K562 (cell line): Measurements from ENCODE around the gene INSR. TPM values are rescaled to one million over a fixed set of nuclear protein-coding genes. Genes with fewer than 3 reads are reported as not detected.

Experiments used
- ARID1B ChIP-seq: fragments of 450-650 bp; IDR thresholded peaks from 2 replicates; pipeline ENCODE4 v1.6.1; 2016; ENCODE audit warnings: antibody characterized with exemption, mild to moderate bottlenecking, inconsistent platforms
- ATF1 ChIP-seq, 2 experiments: fragments of 450-650 bp in 1 of 2; IDR thresholded peaks; 2 replicates each; pipeline ENCODE4 v1.6.1; 2016; ENCODE audit warnings: missing compliant biosample characterization in 1 of 2, missing genetic modification characterization in 1 of 2
- C11orf30 ChIP-seq: fragments of 450-650 bp; IDR thresholded peaks from 2 replicates; pipeline ENCODE4 v1.6.1; 2016; ENCODE audit warnings: low read depth, mild to moderate bottlenecking
- CBX8 ChIP-seq: fragments of 200-600 bp; sonication (generic); IDR thresholded peaks from 2 replicates; pipeline ENCODE4 v1.6.1; 2012; ENCODE audit warnings: borderline replicate concordance, mixed run types, low read depth, mild to moderate bottlenecking, moderate library complexity, mixed read lengths, low read length, control low read depth, inconsistent platforms; ENCODE audit not compliant: poor library complexity, severe bottlenecking; ENCODE audit errors: extremely low read depth
- CCAR2 ChIP-seq: fragments of 200-400 bp; formaldehyde crosslinking; IDR thresholded peaks from 2 replicates; pipeline ENCODE4 v1.6.1; 2017; ENCODE audit warnings: mild to moderate bottlenecking, low read depth, low read length
- CXXC5 ChIP-seq: fragments of 250-450 bp; sonication (Bioruptor Pico); IDR thresholded peaks from 2 replicates; pipeline ENCODE4 v1.8.0; 2022; ENCODE audit warnings: inconsistent platforms, mild to moderate bottlenecking, moderate library complexity
- JUND ChIP-seq, 2 experiments: IDR thresholded peaks; 2 replicates in 1 of 2; 3 replicates in 1 of 2; pipeline ENCODE4 v1.6.1; 2011; ENCODE audit warnings: borderline replicate concordance in 2 of 2, low read depth in 2 of 2, low read length in 2 of 2, improper control_type of control experiment in 1 of 2, missing biosample characterization in 1 of 2, missing genetic modification characterization in 1 of 2, missing genetic modification reagents in 1 of 2
- KDM2B ChIP-seq: fragments of 250-450 bp; sonication (Bioruptor Pico); IDR thresholded peaks from 2 replicates; pipeline ENCODE4 v1.8.0; 2021; ENCODE audit warnings: mild to moderate bottlenecking, moderate library complexity
- KLF13 ChIP-seq: fragments of 450-650 bp; IDR thresholded peaks from 2 replicates; pipeline ENCODE4 v1.6.1; 2016; ENCODE audit warnings: missing genetic modification characterization, low read depth, mild to moderate bottlenecking, missing compliant biosample characterization, moderate library complexity, borderline replicate concordance
- NELFE ChIP-seq: IDR thresholded peaks from 2 replicates; pipeline ENCODE4 v1.6.1; 2011; ENCODE audit warnings: mild to moderate bottlenecking; ENCODE audit not compliant: insufficient read depth, insufficient read length
- SIX5 ChIP-seq, 2 experiments: IDR thresholded peaks; 2 replicates each; pipeline ENCODE4 v1.6.1; 2011; ENCODE audit warnings: low read length in 2 of 2, borderline replicate concordance in 1 of 2, low read depth in 1 of 2, mild to moderate bottlenecking in 1 of 2, moderate library complexity in 1 of 2; ENCODE audit not compliant: insufficient read depth in 1 of 2
- THRAP3 ChIP-seq: fragments of 450-650 bp; IDR thresholded peaks from 2 replicates; pipeline ENCODE4 v1.6.1; 2016; ENCODE audit warnings: mild to moderate bottlenecking, inconsistent platforms, borderline replicate concordance
- XRCC3 ChIP-seq: fragments of 450-650 bp; IDR thresholded peaks from 2 replicates; pipeline ENCODE4 v1.6.1; 2017; ENCODE audit warnings: mild to moderate bottlenecking, moderate library complexity
- ZFP1 ChIP-seq: fragments of 450-650 bp; formaldehyde crosslinking; IDR thresholded peaks from 2 replicates; pipeline ENCODE4 v1.4.0; 2020; ENCODE audit warnings: mild to moderate bottlenecking, mixed read lengths
- ZNF197 ChIP-seq: fragments of 200-800 bp; sonication (Bioruptor generic); IDR thresholded peaks from 2 replicates; pipeline ENCODE4 v1.6.1; 2016; ENCODE audit warnings: low read depth, missing genetic modification characterization, missing compliant biosample characterization
- ZNF263 ChIP-seq: sonication (generic); formaldehyde crosslinking; IDR thresholded peaks from 2 replicates; pipeline ENCODE4 v1.8.0; 2022; ENCODE audit warnings: mild to moderate bottlenecking, missing genetic modification reagents, borderline replicate concordance
- ZNF583 ChIP-seq: fragments of 250-450 bp; sonication (Bioruptor Pico); IDR thresholded peaks from 2 replicates; pipeline ENCODE4 v1.4.0; 2020
- ZNF589 ChIP-seq: fragments of 200-800 bp; sonication (Bioruptor generic); IDR thresholded peaks from 2 replicates; pipeline ENCODE4 v1.6.1; 2016; ENCODE audit warnings: low read depth, missing genetic modification characterization, missing compliant biosample characterization
- ZNF766 ChIP-seq: fragments of 200-800 bp; sonication (Bioruptor generic); conservative IDR thresholded peaks from 2 replicates; pipeline ENCODE4 v1.6.1; 2016; ENCODE audit warnings: missing genetic modification characterization, missing compliant biosample characterization
- ZSCAN29 ChIP-seq: fragments of 450-650 bp; IDR thresholded peaks from 2 replicates; pipeline ENCODE4 v1.6.1; 2017
- polyA plus RNA-seq, 8 experiments: library from polyadenylated mRNA; depleted of rRNA in 4 of 8; stranded (reverse) in 5 of 8; unstranded in 3 of 8; fragments of >200 nt; fragmentation: Nextera tagmentation in 2 of 8; fragmentation: Illumina TruSeq in 1 of 8; extraction: Ambion mirVana in 2 of 8; extraction: Trizol in 1 of 8; gene quantifications; 2 replicates each; pipeline versions ENCODE4 v1.2.1 to v1.2.3, GENCODE V29; 2011 to 2014; ENCODE audit warnings: inconsistent platforms in 1 of 8, missing spikeins in 1 of 8
- total RNA-seq, 7 experiments: library from RNA; depleted of rRNA in 6 of 7; stranded (reverse); fragments of >200 nt in 6 of 7; fragmentation: Illumina TruSeq in 2 of 7; extraction: Trizol in 2 of 7; gene quantifications; 2 replicates each; pipeline versions ENCODE4 v1.2.1 to v1.2.3, GENCODE V29; 2011 to 2021; ENCODE audit warnings: low replicate concordance in 1 of 7
- TF ChIP-seq, protein P1 (sequence below), 2 experiments: fragments of 450-650 bp; IDR thresholded peaks; 2 replicates each; pipeline ENCODE4 v1.6.1; 2018; ENCODE audit warnings: mild to moderate bottlenecking in 2 of 2, low read depth in 1 of 2; ENCODE audit not compliant: partially characterized antibody in 2 of 2

Gene INSR
- total and polyA plus RNA-seq, 9 of the 15 experiments (the other 6 are each of a cell fraction or from before 2014, with no cell fraction given), result 0.04 to 0.88 (median 0.41) TPM

DNA sequence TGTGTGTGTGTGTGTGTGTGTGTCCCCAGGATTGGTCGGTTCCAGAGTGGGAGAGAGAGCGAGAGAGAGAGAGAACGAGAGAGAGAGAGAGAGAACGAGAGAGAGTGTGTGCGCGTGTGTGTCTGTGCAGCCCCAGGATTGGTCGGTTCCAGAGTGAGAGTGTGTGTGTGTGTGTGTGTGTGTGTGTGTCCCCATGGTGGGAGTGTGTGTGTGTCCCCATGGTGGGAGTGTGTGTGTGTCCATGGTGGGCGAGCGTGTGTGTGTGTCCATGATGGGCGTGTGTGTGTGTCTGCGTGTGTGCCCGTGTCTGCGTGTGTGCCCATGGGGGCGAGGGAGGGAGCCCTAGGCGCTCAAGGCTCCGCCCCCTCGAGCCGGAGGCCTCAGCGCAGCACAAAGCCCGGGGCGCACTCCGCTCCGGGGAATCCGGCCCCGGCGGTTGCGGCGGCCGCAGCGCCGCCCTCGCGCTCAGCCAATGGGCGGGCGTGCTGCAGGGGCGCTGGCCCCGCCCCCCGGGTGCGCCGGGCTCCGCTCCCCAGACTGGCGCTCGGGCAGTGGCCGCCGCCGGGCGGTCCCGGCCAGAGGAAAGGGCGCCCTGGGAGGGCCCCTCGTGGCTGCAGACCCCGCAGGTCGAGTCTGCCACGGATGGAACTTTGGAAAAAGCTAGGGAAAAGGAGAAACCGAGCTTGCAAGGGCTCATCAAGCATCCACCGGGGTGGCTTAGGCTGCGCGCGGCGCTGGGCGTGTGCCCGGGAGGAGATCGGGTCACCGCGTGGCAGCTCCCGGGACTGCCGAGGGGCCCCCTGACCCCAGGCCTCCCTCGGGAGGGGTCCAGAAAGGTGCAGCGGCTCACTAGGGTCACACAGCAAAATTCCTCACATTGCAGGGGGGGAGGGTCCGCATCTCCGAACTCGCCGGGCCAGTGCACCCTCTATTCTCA is 96.2 kb downstream of the INSR start (continued):
- TF ChIP-seq ZNF263, result no peak
- TF ChIP-seq KDM2B (CRISPR knock-in tag), result peak; percentile 99
- TF ChIP-seq, protein P1, sequence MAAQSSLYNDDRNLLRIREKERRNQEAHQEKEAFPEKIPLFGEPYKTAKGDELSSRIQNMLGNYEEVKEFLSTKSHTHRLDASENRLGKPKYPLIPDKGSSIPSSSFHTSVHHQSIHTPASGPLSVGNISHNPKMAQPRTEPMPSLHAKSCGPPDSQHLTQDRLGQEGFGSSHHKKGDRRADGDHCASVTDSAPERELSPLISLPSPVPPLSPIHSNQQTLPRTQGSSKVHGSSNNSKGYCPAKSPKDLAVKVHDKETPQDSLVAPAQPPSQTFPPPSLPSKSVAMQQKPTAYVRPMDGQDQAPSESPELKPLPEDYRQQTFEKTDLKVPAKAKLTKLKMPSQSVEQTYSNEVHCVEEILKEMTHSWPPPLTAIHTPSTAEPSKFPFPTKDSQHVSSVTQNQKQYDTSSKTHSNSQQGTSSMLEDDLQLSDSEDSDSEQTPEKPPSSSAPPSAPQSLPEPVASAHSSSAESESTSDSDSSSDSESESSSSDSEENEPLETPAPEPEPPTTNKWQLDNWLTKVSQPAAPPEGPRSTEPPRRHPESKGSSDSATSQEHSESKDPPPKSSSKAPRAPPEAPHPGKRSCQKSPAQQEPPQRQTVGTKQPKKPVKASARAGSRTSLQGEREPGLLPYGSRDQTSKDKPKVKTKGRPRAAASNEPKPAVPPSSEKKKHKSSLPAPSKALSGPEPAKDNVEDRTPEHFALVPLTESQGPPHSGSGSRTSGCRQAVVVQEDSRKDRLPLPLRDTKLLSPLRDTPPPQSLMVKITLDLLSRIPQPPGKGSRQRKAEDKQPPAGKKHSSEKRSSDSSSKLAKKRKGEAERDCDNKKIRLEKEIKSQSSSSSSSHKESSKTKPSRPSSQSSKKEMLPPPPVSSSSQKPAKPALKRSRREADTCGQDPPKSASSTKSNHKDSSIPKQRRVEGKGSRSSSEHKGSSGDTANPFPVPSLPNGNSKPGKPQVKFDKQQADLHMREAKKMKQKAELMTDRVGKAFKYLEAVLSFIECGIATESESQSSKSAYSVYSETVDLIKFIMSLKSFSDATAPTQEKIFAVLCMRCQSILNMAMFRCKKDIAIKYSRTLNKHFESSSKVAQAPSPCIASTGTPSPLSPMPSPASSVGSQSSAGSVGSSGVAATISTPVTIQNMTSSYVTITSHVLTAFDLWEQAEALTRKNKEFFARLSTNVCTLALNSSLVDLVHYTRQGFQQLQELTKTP (IDR thresholded peaks at IDR 0.05; ENCODE audit: low read depth in 1 of 2, partially characterized antibody in 2 of 2), result peak in 1 of 2 experiments; percentile 15
- no peak for TF ChIP-seq XRCC3
- no peak for TF ChIP-seq ZFP1
- TF ChIP-seq CXXC5 (CRISPR knock-in tag), result peak; percentile 95
- no peak for TF ChIP-seq CBX8
- TF ChIP-seq C11orf30, result no peak
- TF ChIP-seq ZNF589 (CRISPR knock-in tag), result no peak
- no peak for TF ChIP-seq ZNF766 (CRISPR knock-in tag)
- no peak for TF ChIP-seq JUND (IDR thresholded peaks at IDR 0.05; ENCODE audit: borderline replicate concordance, low read depth, low read length)
- TF ChIP-seq JUND (tag; IDR thresholded peaks at IDR 0.05; ENCODE audit: borderline replicate concordance, low read depth, low read length), result peak; percentile 35; the same call in 2 of the 3 replicates
- no peak for TF ChIP-seq SIX5 (IDR thresholded peaks at IDR 0.05; ENCODE audit: borderline replicate concordance in 1 of 2, insufficient read depth in 1 of 2, low read depth in 1 of 2, low read length in 2 of 2)
- no peak for TF ChIP-seq CCAR2
- no peak for TF ChIP-seq NELFE
- TF ChIP-seq THRAP3, result no peak
- no peak for TF ChIP-seq KLF13 (tag)
- no peak for TF ChIP-seq ATF1 (CRISPR knock-in tag; IDR thresholded peaks at IDR 0.05)
- TF ChIP-seq ATF1 (tag; IDR thresholded peaks at IDR 0.05), result peak; percentile 21
- no peak; the same call in 1 of the 2 replicates for TF ChIP-seq ZNF197
- peak; percentile 62; the same call in 1 of the 2 replicates for TF ChIP-seq ARID1B
- no peak for TF ChIP-seq ZNF583 (CRISPR knock-in tag)
- peak; percentile 64; the same call in 1 of the 2 replicates for TF ChIP-seq ZSCAN29
